Erythroblast (primary cell): Measurements from ENCODE around the gene HLA-DQA2.

Experiments
- GATA1 ChIP-seq: IDR thresholded peaks from 2 replicates; pipeline ENCODE4 v1.6.1; 2011; ENCODE audit warnings: low read depth, mild to moderate bottlenecking, control low read depth, low read length, moderate library complexity
- POLR2A ChIP-seq: IDR thresholded peaks from 2 replicates; pipeline ENCODE4 v1.6.1; 2011; ENCODE audit warnings: mild to moderate bottlenecking, low read length

GRCh38 chr6:32761548-32761947 lies 20.4 kb downstream of the HLA-DQA2 start:
- TF ChIP-seq POLR2A, result no peak
- TF ChIP-seq GATA1, result no peak
